Liver (tissue), 10 donors: ENCODE results near the gene ARSK. TPM values are rescaled to one million over a fixed set of nuclear protein-coding genes. Genes with fewer than 3 reads are reported as not detected.

Source experiments
- DNase-seq: peaks from one replicate; pipeline ENCODE4 v3.0.0-alpha.2; 2017; ENCODE audit warnings: low spot score
- H3K27ac ChIP-seq, 2 donors: one replicate each; pipeline ENCODE4 v1.7.0; 2013; ENCODE audit warnings: inconsistent platforms in 2 of 2, low read length in 2 of 2, control low read depth in 1 of 2, low read depth in 1 of 2, mild to moderate bottlenecking in 1 of 2
- H3K27me3 ChIP-seq, 4 donors: one replicate each; pipeline versions ENCODE4 v1.6.1 to v1.7.0; 2013; ENCODE audit warnings: low read length in 3 of 4, inconsistent platforms in 1 of 4, mild to moderate bottlenecking in 1 of 4, moderate library complexity in 1 of 4; ENCODE audit not compliant: control insufficient read depth in 4 of 4, insufficient read depth in 4 of 4
- H3K36me3 ChIP-seq, 4 donors: one replicate each; pipeline versions ENCODE4 v1.6.1 to v1.7.0; 2013; ENCODE audit warnings: low read length in 3 of 4, mild to moderate bottlenecking in 3 of 4, low read depth in 1 of 4, moderate library complexity in 1 of 4; ENCODE audit not compliant: control insufficient read depth in 4 of 4, insufficient read depth in 3 of 4
- H3K4me1 ChIP-seq, 4 donors: one replicate each; pipeline versions ENCODE4 v1.6.1 to v1.7.0; 2013; ENCODE audit warnings: low read length in 3 of 4, mild to moderate bottlenecking in 3 of 4, moderate library complexity in 1 of 4; ENCODE audit not compliant: control insufficient read depth in 4 of 4, insufficient read depth in 4 of 4
- H3K4me3 ChIP-seq, 3 donors: one replicate each; pipeline versions ENCODE4 v1.6.1 to v1.7.0; 2013; ENCODE audit warnings: low read length in 3 of 3, control low read depth in 1 of 3, low read depth in 1 of 3, mild to moderate bottlenecking in 1 of 3
- H3K9ac ChIP-seq, 2 donors: one replicate each; pipeline ENCODE4 v1.7.0; 2013; ENCODE audit warnings: low read length in 2 of 2, mild to moderate bottlenecking in 2 of 2, moderate library complexity in 2 of 2, control low read depth in 1 of 2, low read depth in 1 of 2
- H3K9me3 ChIP-seq, 4 donors: one replicate each; pipeline versions ENCODE4 v1.6.1 to v1.7.0; 2013; ENCODE audit warnings: low read length in 3 of 4; ENCODE audit not compliant: control insufficient read depth in 4 of 4
- EGR1 ChIP-seq, 2 donors: IDR thresholded peaks; 2 replicates each; pipeline ENCODE4 v1.6.1; 2016 to 2018; ENCODE audit warnings: antibody characterized with exemption in 2 of 2, low read depth in 2 of 2
- FOXA1 ChIP-seq: IDR thresholded peaks from 2 replicates; pipeline ENCODE4 v1.6.1; 2016; ENCODE audit warnings: antibody characterized with exemption
- FOXA2 ChIP-seq: IDR thresholded peaks from 2 replicates; pipeline ENCODE4 v1.6.1; 2016; ENCODE audit warnings: antibody characterized with exemption
- HNF4A ChIP-seq, 2 donors: conservative IDR thresholded peaks; 2 replicates each; pipeline ENCODE4 v1.6.1; 2016; ENCODE audit warnings: antibody characterized with exemption in 2 of 2, mild to moderate bottlenecking in 2 of 2
- HNF4G ChIP-seq: IDR thresholded peaks from 2 replicates; pipeline ENCODE4 v1.6.1; 2016; ENCODE audit warnings: antibody characterized with exemption
- JUND ChIP-seq, 2 donors: IDR thresholded peaks; 2 replicates each; pipeline ENCODE4 v1.6.1; 2016; ENCODE audit warnings: antibody characterized with exemption in 2 of 2
- MAX ChIP-seq: IDR thresholded peaks from 2 replicates; pipeline ENCODE4 v1.6.1; 2016; ENCODE audit warnings: antibody characterized with exemption
- NR2F2 ChIP-seq: IDR thresholded peaks from 2 replicates; pipeline ENCODE4 v1.6.1; 2016; ENCODE audit warnings: antibody characterized with exemption
- RAD21 ChIP-seq, 2 donors: IDR thresholded peaks; 2 replicates each; pipeline ENCODE4 v1.6.1; 2016; ENCODE audit warnings: antibody characterized with exemption in 2 of 2, mild to moderate bottlenecking in 2 of 2
- SP1 ChIP-seq: IDR thresholded peaks from 2 replicates; pipeline ENCODE4 v1.6.1; 2018; ENCODE audit warnings: antibody characterized with exemption, mild to moderate bottlenecking
- TAF1 ChIP-seq: conservative IDR thresholded peaks from 2 replicates; pipeline ENCODE4 v1.6.1; 2016; ENCODE audit warnings: antibody characterized with exemption, mild to moderate bottlenecking
- WGBS: extraction: QIAGEN DNeasy Blood & Tissue Kit; methylation state at CpG from one replicate; pipeline ENCODE4 v1.1.7; 2013; 5-methylcytosine and 5-hydroxymethylcytosine counted together
- polyA plus RNA-seq, 2 donors: library from polyadenylated mRNA; stranded (reverse) in 1 of 2; unstranded in 1 of 2; fragments of 200-250 nt in 1 of 2; fragments of >200 nt in 1 of 2; fragmentation: Nextera tagmentation in 1 of 2; extraction: Ambion mirVana in 1 of 2; gene quantifications; one replicate each; pipeline versions ENCODE4 v1.2.1 to v1.2.3, GENCODE V29; 2013 to 2015
- small RNA-seq: library from RNA; depleted of rRNA; stranded (forward); fragments of <200 nt; gene quantifications from one replicate; pipeline ENCODE3, GENCODE V24; 2014
- total RNA-seq, 2 donors: library from RNA; depleted of rRNA; stranded (reverse); fragments of >200 nt; gene quantifications; one replicate each; pipeline ENCODE4 v1.2.3, GENCODE V29; 2014
- TF ChIP-seq, protein P1 (sequence below): IDR thresholded peaks from 2 replicates; pipeline ENCODE4 v1.6.1; 2016; ENCODE audit warnings: antibody characterized with exemption
- TF ChIP-seq, protein P2 (sequence below): IDR thresholded peaks from 2 replicates; pipeline ENCODE4 v1.6.1; 2016; ENCODE audit warnings: antibody characterized with exemption
- donor health status: healthy.
- donor health status: healthy.
- donor health status: healthy.
- donor health status: healthy.
- donor health status: healthy.

ARSK gene
- total and polyA plus RNA-seq, 4 donors: 2.4 to 6.8 (median 3.3) TPM

DNA sequence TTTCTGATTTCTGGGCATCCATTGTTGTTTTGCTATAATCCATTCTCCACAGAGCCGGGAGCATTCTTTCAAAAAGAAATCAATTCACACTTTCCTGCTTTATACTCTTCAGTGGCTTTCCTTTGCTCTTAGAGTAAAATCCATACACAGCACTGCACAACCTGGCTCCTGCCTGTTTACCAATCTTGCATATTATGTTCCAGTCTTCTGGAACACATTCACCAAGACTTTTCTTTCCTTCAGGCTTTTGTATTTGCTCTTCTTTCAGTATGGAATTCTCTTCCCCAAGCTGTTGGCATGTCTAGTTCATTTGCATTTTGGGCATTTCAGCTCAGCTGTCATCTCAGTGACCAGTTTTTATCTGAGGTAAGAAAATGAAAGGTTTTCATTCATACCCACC, 97.9 kb downstream of the ARSK start:
- Histone ChIP-seq H3K4me3 (no peak overlapping the region), H3K27ac (no peak overlapping the region), H3K36me3 (no peaks in the 10 kb centered on the region), H3K9me3 (no peaks in the 10 kb centered on the region), H3K9ac (no peak overlapping the region), H3K27me3 (no peaks in the 10 kb centered on the region), H3K4me1 (peaks cover 2 to 12% (median 6%) of the 10 kb centered on the region in 4 donors)
- 63% methylated on average over 1 of the region's 1 CpG for WGBS
- TF ChIP-seq EGR1 (IDR thresholded peaks at IDR 0.05; ENCODE audit: low read depth in 2 of 2) (no peak), TAF1 (no peak), MAX (no peak), FOXA1 (no peak), HNF4G (no peak), RAD21 (IDR thresholded peaks at IDR 0.05) (no peak), NR2F2 (no peak), JUND (IDR thresholded peaks at IDR 0.05) (no peak), FOXA2 (no peak)
- TF ChIP-seq, protein P1, sequence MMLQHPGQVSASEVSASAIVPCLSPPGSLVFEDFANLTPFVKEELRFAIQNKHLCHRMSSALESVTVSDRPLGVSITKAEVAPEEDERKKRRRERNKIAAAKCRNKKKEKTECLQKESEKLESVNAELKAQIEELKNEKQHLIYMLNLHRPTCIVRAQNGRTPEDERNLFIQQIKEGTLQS: no peak
- no peak for DNase-seq

- Histone ChIP-seq H3K27me3 (no peaks in the 10 kb centered on the region), H3K4me3 (no peak overlapping the region), H3K27ac (no peak overlapping the region), H3K9me3 (no peaks in the 10 kb centered on the region), H3K4me1 (peaks cover 1 to 11% (median 6%) of the 10 kb centered on the region in 4 donors), H3K9ac (no peak overlapping the region), H3K36me3 (no peaks in the 10 kb centered on the region)
- DNase-seq: no peak
- 98% methylated on average over 3 of the region's 3 CpGs for WGBS
- TF ChIP-seq, protein P1: no peak
- no peak for TF ChIP-seq HNF4A (conservative IDR thresholded peaks at IDR 0.05)
- no peak for TF ChIP-seq FOXA2
- TF ChIP-seq JUND (IDR thresholded peaks at IDR 0.05): no peak
- TF ChIP-seq, protein P2, sequence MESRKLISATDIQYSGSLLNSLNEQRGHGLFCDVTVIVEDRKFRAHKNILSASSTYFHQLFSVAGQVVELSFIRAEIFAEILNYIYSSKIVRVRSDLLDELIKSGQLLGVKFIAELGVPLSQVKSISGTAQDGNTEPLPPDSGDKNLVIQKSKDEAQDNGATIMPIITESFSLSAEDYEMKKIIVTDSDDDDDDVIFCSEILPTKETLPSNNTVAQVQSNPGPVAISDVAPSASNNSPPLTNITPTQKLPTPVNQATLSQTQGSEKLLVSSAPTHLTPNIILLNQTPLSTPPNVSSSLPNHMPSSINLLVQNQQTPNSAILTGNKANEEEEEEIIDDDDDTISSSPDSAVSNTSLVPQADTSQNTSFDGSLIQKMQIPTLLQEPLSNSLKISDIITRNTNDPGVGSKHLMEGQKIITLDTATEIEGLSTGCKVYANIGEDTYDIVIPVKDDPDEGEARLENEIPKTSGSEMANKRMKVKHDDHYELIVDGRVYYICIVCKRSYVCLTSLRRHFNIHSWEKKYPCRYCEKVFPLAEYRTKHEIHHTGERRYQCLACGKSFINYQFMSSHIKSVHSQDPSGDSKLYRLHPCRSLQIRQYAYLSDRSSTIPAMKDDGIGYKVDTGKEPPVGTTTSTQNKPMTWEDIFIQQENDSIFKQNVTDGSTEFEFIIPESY: no peak
- TF ChIP-seq MAX: no peak
- no peak for TF ChIP-seq SP1
Measured at GRCh38 chr5:95654196-95654595, 99.3 kb downstream of the ARSK start.

Small RNA genes lying within 50 kb of the gene (small RNA-seq; reads per million reads assigned to genes)
- not detected for gene RNU6-308P

Other genes starting within 250 kb of the ARSK start
- gene FAM81B, start 163.7 kb upstream of the ARSK start, total RNA-seq: not detected
- not detected for gene FAM81B, start 163.7 kb upstream of the ARSK start, polyA plus RNA-seq
- 10 to 100 TPM; 34.2 to 53.8 TPM for gene SKIC3, start 124 bp upstream of the ARSK start, total RNA-seq
- 10 to 100 TPM; 13.4 to 23.9 TPM for gene SKIC3, start 124 bp upstream of the ARSK start, polyA plus RNA-seq
- under 1 TPM in 1 of 2 donors, not detected in 1; 0.08 TPM for gene GPR150, start 65.0 kb downstream of the ARSK start, total RNA-seq
- gene GPR150, start 65.0 kb downstream of the ARSK start, polyA plus RNA-seq: under 1 TPM; 0.07 to 0.17 TPM
- 10 to 100 TPM in 1 of 2 donors, 1 to 10 TPM in 1; 1.1 to 98.0 TPM for gene RFESD, start 91.7 kb downstream of the ARSK start, total RNA-seq
- gene RFESD, start 91.7 kb downstream of the ARSK start, polyA plus RNA-seq: 1 to 10 TPM; 1.1 to 1.8 TPM
- gene SPATA9, start 127.9 kb downstream of the ARSK start, total RNA-seq: under 1 TPM in 1 of 2 donors, not detected in 1; 0.28 TPM
- gene SPATA9, start 127.9 kb downstream of the ARSK start, polyA plus RNA-seq: under 1 TPM in 1 of 2 donors, not detected in 1; 0.49 TPM
- 10 to 100 TPM; 43.3 to 59.8 TPM for gene RHOBTB3, start 176.2 kb downstream of the ARSK start, total RNA-seq
- 10 to 100 TPM; 10.5 to 36.2 TPM for gene RHOBTB3, start 176.2 kb downstream of the ARSK start, polyA plus RNA-seq